MCF 10A (cell line): ENCODE data around the gene CACNA2D4. TPM values are rescaled to one million over a fixed set of nuclear protein-coding genes. Genes with fewer than 3 reads are reported as not detected.

Source experiments
- BruUV-seq: library from RNA; stranded (reverse); fragments of 400-500 nt; replicated peaks from 2 replicates; lab custom pipeline; 2021; lab: Mats Ljungman, UMichigan
- CTCF ChIA-PET: fragments of 300-600 bp; sonication (Branson Sonifier 250); formaldehyde crosslinking; extraction: SDS; loops from one replicate; lab custom pipeline; 2021; ENCODE audit warnings: antibody characterized with exemption, inconsistent platforms; lab: Yijun Ruan, JAX
- POLR2A ChIA-PET: fragments of 300-600, 350-650 bp; sonication (Branson Sonifier 250); formaldehyde crosslinking; extraction: SDS; loops from one replicate; lab custom pipeline; 2020; ENCODE audit warnings: antibody characterized with exemption, inconsistent platforms; lab: Yijun Ruan, JAX
- DNase-seq: peaks from one replicate; pipeline ENCODE4 v3.0.0-alpha.2; 2018; ENCODE audit not compliant: unreplicated experiment
- H3K27ac Mint-ChIP-seq: one replicate; pipeline ENCODE4 v1.8.0; 2022; ENCODE audit warnings: mild to moderate bottlenecking, low read depth, mixed read lengths; ENCODE audit not compliant: unreplicated experiment
- H3K27me3 Mint-ChIP-seq: one replicate; pipeline ENCODE4 v1.8.0; 2022; ENCODE audit warnings: mixed read lengths; ENCODE audit not compliant: insufficient read depth, unreplicated experiment
- H3K36me3 Mint-ChIP-seq: one replicate; pipeline ENCODE4 v1.8.0; 2022; ENCODE audit warnings: mild to moderate bottlenecking, moderate library complexity, mixed read lengths; ENCODE audit not compliant: insufficient read depth, unreplicated experiment
- H3K4me1 Mint-ChIP-seq: one replicate; pipeline ENCODE4 v1.8.0; 2022; ENCODE audit warnings: mixed read lengths; ENCODE audit not compliant: insufficient read depth, unreplicated experiment
- H3K4me3 Mint-ChIP-seq: one replicate; pipeline ENCODE4 v1.8.0; 2022; ENCODE audit warnings: mild to moderate bottlenecking, moderate library complexity, mixed read lengths; ENCODE audit not compliant: unreplicated experiment
- H3K9me3 Mint-ChIP-seq: one replicate; pipeline ENCODE4 v1.8.0; 2022; ENCODE audit warnings: mixed read lengths; ENCODE audit not compliant: unreplicated experiment
- intact Hi-C: fragments of 100-400 bp; cut with micrococcal nuclease; formaldehyde crosslinking; loops from 2 replicates; pipeline ENCODE4 v1.14.1; 2022
- total RNA-seq: library from RNA; stranded (reverse); gene quantifications from 2 replicates; pipeline ENCODE4 v1.2.3, GENCODE V29; 2022
- TF ChIP-seq, protein P1 (sequence below): fragments of 200-600 bp; IDR thresholded peaks from one replicate; pipeline ENCODE4 v1.8.0; 2022; ENCODE audit warnings: antibody characterized with exemption, mild to moderate bottlenecking; ENCODE audit not compliant: unreplicated experiment

Gene CACNA2D4
- total RNA-seq, 1 experiment from 2014 or later: not detected

DNA sequence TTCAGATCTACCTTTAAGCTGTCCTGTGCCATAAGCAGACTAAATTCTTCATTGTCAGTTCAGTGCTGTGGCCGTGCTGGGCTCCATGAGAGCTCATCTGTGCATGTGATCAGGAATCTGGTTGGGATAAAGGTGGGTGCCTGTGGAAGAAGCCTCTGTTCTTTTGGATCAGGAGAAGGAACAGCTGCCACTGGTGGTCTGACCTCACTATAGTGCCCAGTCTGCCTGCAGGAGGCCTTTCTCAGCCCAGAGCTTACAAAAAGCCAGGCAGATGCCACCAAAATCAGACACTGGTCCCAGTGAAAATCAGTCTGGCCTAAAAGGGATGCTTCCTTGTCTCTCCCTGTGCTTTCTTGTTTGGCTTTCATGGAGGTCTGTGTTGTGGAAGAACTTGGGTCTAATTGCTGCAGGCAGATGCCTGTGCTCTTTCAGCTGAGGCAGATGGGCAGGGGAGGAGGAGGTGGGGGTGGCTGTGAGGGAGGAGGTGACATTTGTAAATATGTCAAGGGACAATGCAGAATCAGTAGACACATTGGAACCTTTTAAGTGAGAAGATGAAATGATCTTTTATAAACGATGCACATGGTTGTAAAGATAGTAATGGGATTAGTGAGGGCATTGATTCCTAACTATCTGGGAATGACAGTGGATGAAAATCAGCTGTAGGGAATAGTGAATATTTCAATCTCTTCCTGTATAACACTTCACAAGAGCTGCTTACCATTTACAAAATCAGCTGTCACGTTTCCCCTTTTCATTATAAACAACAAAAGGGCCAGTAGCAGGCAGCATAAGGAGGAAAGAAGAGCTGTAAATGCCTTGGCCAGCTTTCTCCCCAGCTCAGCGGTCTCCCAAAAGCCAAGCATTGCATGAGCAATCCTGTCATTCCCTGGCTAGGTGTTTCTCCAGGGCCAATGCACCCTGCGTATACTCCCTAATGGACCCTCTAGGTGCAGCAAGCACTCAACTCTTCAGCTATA, 44.6 kb downstream of the CACNA2D4 start:
- ChIA-PET POLR2A (no interaction called here), CTCF (interaction anchor here (1.2 to 2.1 kb wide), 2 partner anchors 66 kb away, joined by 4 to 8 read pairs; no protein-coding TSS in a partner anchor)
- Mint-ChIP-seq H3K27ac (no peak overlapping the region), H3K9me3 (peaks cover 7% of the 10 kb centered on the region), H3K27me3 (peaks cover 69% of the 10 kb centered on the region), H3K4me3 (no peak overlapping the region), H3K36me3 (no peaks in the 10 kb centered on the region), H3K4me1 (no peaks in the 10 kb centered on the region)
- intact Hi-C loops: no loop called here
- BruUV-seq: no TSS peak
- TF ChIP-seq, protein P1, sequence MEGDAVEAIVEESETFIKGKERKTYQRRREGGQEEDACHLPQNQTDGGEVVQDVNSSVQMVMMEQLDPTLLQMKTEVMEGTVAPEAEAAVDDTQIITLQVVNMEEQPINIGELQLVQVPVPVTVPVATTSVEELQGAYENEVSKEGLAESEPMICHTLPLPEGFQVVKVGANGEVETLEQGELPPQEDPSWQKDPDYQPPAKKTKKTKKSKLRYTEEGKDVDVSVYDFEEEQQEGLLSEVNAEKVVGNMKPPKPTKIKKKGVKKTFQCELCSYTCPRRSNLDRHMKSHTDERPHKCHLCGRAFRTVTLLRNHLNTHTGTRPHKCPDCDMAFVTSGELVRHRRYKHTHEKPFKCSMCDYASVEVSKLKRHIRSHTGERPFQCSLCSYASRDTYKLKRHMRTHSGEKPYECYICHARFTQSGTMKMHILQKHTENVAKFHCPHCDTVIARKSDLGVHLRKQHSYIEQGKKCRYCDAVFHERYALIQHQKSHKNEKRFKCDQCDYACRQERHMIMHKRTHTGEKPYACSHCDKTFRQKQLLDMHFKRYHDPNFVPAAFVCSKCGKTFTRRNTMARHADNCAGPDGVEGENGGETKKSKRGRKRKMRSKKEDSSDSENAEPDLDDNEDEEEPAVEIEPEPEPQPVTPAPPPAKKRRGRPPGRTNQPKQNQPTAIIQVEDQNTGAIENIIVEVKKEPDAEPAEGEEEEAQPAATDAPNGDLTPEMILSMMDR: no peak
- DNase-seq: no peak

DNA sequence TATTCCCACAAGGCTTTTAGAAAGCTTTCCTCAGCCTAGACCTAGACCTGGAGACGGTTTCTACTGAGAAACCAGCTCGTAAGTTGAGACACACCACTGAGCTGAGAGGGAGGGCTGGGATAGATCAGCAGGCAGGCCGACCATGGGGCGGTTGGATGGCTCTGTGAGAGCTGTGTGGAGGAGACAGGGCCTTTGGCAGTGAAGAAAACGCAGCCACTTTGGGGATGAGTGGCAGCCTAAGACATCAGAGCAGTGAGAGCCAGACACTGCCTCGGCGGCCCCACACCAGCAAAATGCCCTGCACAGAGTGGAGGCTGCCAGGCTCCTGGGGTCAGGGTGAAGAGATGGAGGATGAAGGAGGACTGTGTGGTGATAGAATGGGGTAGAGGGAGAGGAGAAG, 46.0 kb downstream of the CACNA2D4 start:
- Mint-ChIP-seq H3K9me3 (peaks cover 7% of the 10 kb centered on the region), H3K27ac (no peak overlapping the region), H3K27me3 (peaks cover 77% of the 10 kb centered on the region), H3K4me1 (no peaks in the 10 kb centered on the region), H3K4me3 (no peak overlapping the region), H3K36me3 (no peaks in the 10 kb centered on the region)
- ChIA-PET CTCF (interaction anchor here (1.2 kb wide), 1 partner anchor 68 kb away, joined by 4 read pairs; no protein-coding TSS in a partner anchor), POLR2A (interaction anchor here (0.6 kb wide), 1 partner anchor 132 kb away, joined by 3 read pairs; the partner anchor contains the start of gene DCP1B)
- DNase-seq: no peak
- TF ChIP-seq, protein P1: no peak
- BruUV-seq: no TSS peak
- intact Hi-C loops: no loop called here

DNA sequence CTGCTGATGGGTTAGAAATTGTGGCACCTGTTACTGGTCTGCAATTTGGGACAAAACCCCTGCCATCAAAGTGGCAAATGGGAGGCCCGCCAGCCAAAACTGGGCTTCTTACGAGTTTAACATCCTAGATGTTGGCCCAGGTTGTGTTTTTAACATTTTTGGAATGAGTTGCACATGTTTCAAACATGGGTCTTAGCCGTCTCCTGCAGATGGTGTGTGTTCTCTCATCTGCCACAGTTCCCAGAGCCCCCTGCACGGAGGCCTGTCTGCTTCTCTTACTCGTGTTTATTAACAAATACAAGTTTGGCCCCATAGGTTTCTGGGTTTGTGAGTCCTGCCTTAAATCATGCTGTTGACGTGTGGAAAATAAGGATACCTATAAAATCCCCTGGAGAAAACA, 46.5 kb downstream of the CACNA2D4 start:
- POLR2A ChIA-PET: interaction anchor here (0.6 kb wide), 1 partner anchor 132 kb away, joined by 3 read pairs; the partner anchor contains the start of gene DCP1B
- TF ChIP-seq, protein P1: no peak
- Mint-ChIP-seq H3K36me3 (no peaks in the 10 kb centered on the region), H3K27me3 (peaks cover 77% of the 10 kb centered on the region), H3K4me1 (no peaks in the 10 kb centered on the region), H3K4me3 (no peak overlapping the region), H3K9me3 (peaks cover 7% of the 10 kb centered on the region), H3K27ac (no peak overlapping the region)
- BruUV-seq: no TSS peak
- CTCF ChIA-PET: no interaction called here
- no peak for DNase-seq
- intact Hi-C loops: no loop called here
